ENCODE measurements around the gene HIVEP3.

HIVEP3 gene

DNA sequence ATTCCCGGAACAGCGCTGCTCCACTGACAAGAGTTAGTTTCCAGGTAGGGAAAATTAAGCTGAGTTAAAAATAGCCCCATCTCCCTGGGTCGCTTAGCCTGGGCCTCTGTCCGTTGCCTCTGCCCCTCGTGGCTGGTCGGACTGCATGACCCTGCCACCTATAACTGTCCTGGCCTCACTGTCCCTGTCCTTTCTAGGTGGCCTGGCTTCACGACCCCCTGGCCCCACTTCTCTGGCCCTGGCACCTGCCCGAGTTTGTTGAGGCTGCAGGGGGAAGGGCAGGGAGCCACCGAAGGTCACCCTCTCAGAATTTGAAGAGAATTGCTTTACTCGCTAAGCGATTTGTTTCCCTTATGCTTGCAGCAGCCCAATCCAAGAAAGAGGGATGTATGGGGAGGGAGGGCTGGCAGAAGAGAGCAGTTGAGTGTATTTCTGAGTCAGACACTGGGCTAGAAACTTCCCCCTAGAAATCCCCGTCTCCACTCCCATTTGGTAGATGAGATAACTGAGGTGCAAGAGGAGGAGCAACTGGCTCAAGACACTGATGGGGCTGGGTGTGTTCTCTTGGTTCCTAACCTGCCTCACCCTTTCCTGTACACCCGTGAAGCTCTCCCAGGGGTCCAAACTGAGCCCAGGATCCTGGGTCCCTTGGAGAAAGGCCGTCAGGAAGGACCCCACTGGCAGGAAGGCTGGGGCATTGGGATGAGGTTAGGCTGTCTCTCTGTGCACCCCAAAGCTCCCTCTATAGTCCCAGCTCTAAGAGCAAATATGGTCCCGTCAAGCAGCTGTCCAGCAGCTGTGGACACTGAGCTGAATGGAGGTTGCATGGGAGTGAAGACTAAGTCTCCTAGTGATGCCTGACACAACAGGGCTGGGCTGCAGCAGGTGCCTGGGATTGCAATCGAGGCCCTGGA, 431.3 kb downstream of the HIVEP3 start:
- DNase-seq, result no peak

- DNase-seq, result no peak
Measured at GRCh38 chr1:41486371-41487125, 432.2 kb downstream of the HIVEP3 start.

- no peak for DNase-seq
Measured at GRCh38 chr1:41486053-41486370, 432.7 kb downstream of the HIVEP3 start.

DNA sequence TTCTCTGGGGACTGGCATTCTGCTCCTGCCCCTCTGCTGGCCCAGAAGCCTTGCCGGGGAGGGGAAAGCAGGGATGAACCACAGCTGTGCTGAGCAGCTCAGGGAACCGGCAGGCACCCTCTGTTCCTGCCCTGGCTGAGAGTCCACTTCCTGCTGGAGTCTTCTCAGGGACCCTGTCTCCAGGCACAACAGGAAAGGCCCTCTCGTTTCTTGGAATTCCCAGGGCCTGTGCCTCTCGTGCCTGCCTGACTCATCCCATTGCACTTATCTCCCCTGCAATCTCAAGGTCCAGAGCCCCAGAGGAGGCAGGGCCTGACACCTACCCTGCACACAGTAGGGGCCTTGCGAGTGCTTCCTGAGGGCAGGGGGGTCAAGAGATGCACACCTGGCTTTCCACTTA, 433.1 kb downstream of the HIVEP3 start:
- DNase-seq, result peak; percentile 82

- peak; percentile 100 for DNase-seq
Measured at GRCh38 chr1:41484402-41485241, 434.1 kb downstream of the HIVEP3 start, which contains the start of gene EDN2. Gene EDN2, minus strand, starts transcription at chr1:41484683. Its CDS starts 82 bp downstream, at chr1:41484601.

DNA sequence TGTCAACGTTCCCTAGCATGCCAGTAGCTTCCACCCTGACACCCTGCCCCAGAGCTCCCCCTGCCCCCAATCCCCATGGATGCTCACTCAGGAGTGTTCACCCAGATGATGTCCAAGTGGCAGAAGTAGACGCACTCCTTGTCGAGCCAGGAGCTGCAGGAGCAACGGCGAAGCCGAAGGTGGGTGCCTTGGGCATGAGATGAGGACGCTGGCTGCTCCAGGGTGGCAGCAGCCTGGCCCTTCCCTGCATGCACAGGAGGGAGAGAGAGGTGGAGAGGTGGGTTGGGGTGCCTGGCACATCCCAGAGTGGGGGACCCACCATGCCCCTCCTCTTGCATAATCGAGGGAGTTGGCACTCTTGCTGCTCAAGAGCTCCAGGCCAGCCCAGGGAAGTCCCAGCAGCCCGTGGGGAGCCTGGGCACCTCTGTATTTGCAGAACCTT, 434.7 kb downstream of the HIVEP3 start:
- no peak for DNase-seq

DNA sequence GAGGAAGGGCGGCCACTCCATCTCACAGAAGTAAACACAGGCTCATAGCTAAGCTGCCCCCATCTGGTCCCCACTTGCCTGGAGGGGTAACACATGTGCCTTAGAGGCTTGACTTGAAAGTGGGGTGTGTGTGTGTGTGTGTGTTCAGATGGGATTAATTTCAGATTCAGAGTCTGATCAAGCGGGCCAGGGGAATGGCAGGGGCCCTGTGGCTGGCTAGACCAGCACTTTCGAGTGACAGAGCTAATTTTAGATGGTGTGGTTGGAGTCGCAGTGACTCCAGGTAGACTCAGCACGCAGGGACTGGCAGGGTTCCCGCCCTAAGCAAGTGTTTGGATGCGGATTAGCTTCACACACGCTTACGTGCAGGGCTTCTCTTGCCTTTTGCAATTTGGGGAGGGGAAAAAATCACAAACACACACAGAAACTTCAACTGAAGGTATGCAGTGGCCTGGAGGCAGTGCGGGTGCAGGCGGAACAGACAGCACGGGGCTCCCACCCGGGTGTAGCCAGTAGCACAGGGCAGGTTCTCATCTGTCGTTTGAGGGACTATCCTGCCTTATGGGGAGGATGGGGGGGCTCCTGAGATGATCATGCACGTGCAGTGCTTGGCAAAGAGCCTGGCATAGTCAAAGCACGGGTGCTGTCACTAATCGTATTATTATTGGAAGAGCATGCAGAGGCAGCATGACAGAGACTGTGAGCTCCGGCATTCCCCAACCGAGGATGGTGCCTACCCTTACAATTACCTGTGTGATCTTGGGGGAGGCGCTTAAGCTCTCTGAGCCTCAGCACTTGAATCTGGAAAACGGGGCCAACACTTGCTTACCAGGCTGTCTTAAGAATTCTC, 435.5 kb downstream of the HIVEP3 start:
- no peak for DNase-seq

GRCh38 chr1:41482001-41482765, 436.5 kb downstream of the HIVEP3 start:
- peak; percentile 100 for DNase-seq

DNA sequence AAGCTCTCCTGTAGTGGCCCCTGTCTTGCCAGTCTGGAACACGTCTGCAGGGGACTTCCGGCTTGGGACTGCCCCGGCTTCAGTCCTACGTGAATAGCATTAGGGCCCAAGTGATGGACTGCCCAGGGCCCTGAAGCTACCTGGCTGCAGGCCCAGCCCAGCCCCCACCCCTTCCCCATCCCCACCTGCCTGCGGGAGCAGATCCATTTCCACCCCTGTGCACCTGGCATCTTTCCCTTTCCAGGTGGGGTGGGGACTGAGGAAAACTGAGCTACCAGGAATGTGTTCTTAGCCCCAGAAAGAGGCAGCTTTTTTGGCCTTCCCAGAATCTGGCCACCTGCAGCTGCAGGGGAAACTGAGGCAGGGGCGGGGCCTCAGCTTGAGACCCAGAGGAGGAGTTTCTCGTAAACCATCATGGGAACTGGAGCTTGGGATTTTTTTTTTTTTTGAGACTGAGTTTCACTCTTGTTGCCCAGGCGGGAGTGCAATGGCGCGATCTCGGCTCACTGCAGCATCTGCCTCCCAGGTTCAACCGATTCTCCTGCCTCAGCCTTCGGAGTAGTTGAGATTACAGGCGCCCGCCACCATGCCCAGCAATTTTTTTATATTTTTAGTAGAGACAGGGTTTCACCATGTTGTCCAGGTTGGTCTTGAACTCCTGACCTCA, 437.5 kb downstream of the HIVEP3 start:
- DNase-seq, result peak; percentile 98

GRCh38 chr1:41480204-41481108, 438.3 kb downstream of the HIVEP3 start:
- no peak for DNase-seq

- no peak for DNase-seq
Measured at GRCh38 chr1:41479808-41480160, 438.9 kb downstream of the HIVEP3 start.

- no peak for DNase-seq
Measured at GRCh38 chr1:41479000-41479807, 439.5 kb downstream of the HIVEP3 start.

- no peak for DNase-seq
Measured at GRCh38 chr1:41478118-41478748, 440.5 kb downstream of the HIVEP3 start.

DNA sequence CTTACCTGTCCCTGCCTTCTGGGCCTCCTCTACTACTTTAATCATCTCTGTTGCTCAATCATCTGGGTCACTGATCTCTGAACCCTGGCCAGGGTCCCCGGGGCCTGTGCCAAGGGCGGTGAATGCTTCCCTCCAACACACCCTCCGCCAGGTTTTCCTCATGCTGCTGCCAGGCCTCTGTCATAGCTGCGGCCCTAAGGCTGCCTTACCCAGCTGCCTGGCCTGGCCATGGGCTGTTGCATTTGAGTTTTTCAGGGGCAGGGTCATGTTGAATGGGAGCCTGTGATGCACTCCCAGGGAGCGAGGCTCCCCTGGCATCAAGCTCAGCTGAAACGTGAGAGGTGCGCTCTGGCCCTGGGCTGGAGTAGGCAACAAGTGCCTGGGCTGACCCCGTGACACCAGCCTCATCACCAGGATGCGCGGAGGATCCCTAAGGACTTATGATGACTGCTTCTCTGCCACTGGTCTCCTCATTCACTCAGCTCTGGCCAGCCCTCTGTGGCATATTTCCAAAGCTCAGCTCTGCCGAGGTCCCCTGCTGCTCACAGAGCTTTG, 441.8 kb downstream of the HIVEP3 start:
- DNase-seq, result peak; percentile 99

DNA sequence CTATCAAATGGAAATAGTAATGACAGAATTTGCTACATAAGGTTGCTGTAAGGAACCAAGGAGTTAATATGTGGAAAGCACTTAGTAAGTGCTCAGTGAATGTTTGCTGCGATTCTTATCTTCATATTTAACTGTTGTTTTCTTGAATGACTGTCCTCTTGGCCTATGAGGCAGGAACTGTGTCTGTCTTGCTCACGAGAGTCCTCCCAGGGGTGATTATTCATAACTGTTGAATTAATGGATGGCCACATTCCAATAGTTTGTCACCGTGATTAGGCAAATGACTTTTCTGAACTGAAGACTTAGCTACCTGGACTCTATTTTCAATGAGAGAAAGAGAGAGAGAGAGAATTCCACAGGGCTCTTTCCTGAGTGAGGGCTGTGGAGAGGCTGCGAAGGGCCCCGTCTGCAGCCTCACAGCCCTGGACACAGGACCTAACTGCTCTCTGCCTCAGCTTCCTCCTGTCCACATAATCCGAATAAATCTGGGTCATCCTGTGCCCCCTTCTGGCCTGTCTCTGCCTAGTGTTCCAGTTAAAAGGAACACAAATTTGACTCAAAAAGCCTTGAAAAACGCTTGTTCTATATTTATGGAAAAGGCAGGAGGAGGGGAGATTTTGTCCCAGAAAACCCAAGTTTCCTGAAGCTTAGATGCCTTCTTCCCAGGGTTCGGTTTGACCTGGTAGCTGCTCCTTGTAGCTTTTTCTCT, 442.7 kb downstream of the HIVEP3 start:
- no peak for DNase-seq

- DNase-seq, result no peak
Measured at GRCh38 chr1:41475346-41475745, 443.4 kb downstream of the HIVEP3 start.
